ENCODE results near the gene PDE5A.
A peak's percentile ranks its signal among the peaks of the same experiment; 100 is the strongest.

Gene PDE5A

DNA sequence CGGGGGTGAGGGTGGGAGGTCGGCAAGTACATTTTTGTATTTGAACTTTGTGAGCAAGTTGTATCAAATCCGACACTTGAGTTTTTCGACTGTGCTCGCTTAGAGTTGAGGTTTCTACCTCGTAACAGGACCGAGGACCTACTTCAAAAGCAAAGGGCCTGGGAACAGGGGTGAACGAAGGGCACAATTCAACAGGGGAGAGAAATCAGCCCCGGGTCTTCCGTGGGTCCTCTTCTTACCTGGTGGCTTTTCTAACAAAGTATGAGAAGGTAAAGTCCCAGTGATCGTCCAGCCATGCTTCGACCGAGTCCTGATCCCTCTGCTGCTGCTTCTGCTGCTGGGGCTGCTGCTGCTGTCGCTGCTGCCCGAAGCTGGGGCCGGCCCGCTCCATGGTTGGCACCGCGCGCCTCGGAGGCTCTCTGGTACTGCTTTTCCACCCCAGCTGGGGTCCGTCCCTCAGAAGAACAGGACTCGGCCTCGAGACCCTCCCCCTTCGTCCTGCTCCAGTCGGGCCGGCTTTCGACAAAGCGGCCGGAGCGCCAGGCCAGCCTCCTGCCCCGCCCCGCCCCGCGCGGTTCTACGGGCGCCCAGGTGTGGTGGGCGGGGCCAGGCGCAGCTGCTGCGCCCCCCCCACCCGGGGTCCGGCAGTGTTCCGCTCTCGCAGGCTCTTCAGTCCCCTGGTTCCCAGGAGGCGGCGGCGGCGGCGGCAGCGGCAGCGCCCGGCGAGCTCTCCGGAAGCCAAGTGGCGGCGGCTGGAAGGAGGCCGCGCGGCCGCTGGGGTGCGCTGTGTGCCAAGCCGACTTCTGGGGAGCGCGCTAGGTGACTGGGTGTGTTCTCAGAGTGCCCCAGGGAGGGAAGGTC, at the start of gene PDE5A:
Gene PDE5A (minus strand): TSS at position 524 of the 861 bp plus-strand sequence. CDS start 133 bp downstream, at position 391.
- peak within 1 kb of the TSS; percentile 49 for H3K4me3 ChIP-seq (ENCODE audit: insufficient read depth, low read length, poor library complexity, severe bottlenecking)
- H3K9me3 ChIP-seq (ENCODE audit: insufficient read depth, low read length): no peaks in the 10 kb centered on the region
- no peaks in the 10 kb centered on the region for H3K36me3 ChIP-seq (ENCODE audit: low read length)
- H2AFZ ChIP-seq (ENCODE audit: low read depth, low read length, severe bottlenecking): peak within 1 kb of the TSS; percentile 82
- TF ChIP-seq EZH2phosphoT487 (conservative IDR thresholded peaks at IDR 0.05; ENCODE audit: low read length) (no peak), CTCF (IDR thresholded peaks at IDR 0.05; ENCODE audit: insufficient read depth, low read length, poor library complexity, severe bottlenecking) (peak; percentile 38)
- H4K20me1 ChIP-seq (ENCODE audit: low read depth, low read length): no peaks in the 10 kb centered on the region
- no peak within 1 kb of the TSS; the same call in 1 of the 2 replicates for H3K27ac ChIP-seq (ENCODE audit: low read depth, low read length)
- H3K4me2 ChIP-seq (ENCODE audit: low read depth, low read length, poor library complexity, severe bottlenecking): peak within 1 kb of the TSS; percentile 69
- no peaks in the 10 kb centered on the region for H3K27me3 ChIP-seq (ENCODE audit: low read length)
- H3K79me2 ChIP-seq (ENCODE audit: insufficient read depth, low read length): no peaks in the 10 kb centered on the region
- peak within 1 kb of the TSS; percentile 51 for H3K9ac ChIP-seq (ENCODE audit: low read length)
- H3F3A ChIP-seq (ENCODE audit: insufficient read depth): no peaks in the 10 kb centered on the region
- no peaks in the 10 kb centered on the region for H3K9me2 ChIP-seq (replicated peaks; ENCODE audit: insufficient read depth, low read length)

DNA sequence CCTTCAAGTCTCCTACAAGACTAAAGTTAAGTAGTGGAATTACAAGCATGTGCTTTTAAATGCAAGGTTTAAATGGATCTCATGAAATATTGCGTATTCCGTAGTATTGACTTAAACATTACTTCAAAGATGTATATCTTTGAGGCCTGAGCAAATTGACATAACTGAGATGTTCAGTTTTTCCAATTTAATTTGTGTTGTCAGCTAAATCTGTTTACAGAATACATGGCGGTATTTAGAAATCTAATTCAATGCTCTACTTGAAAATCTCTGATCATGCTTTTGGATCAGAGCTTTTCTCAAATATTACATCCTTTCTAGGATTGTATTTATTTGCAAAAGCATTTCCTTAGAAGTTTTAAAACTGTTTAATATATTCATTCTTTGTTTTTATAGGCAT, 47.5 kb upstream of the PDE5A start:
- H3K36me3 ChIP-seq (ENCODE audit: low read length): no peaks in the 10 kb centered on the region
- H3F3A ChIP-seq (ENCODE audit: insufficient read depth): no peaks in the 10 kb centered on the region
- no peak overlapping the region for H3K9ac ChIP-seq (ENCODE audit: low read length)
- no peak overlapping the region for H3K27ac ChIP-seq (ENCODE audit: low read depth, low read length)
- H2AFZ ChIP-seq (ENCODE audit: low read depth, low read length, severe bottlenecking): no peak overlapping the region
- H3K9me2 ChIP-seq (replicated peaks; ENCODE audit: insufficient read depth, low read length): no peaks in the 10 kb centered on the region
- TF ChIP-seq CTCF (IDR thresholded peaks at IDR 0.05; ENCODE audit: insufficient read depth, low read length, poor library complexity, severe bottlenecking) (no peak), EZH2phosphoT487 (conservative IDR thresholded peaks at IDR 0.05; ENCODE audit: low read length) (no peak)
- H3K79me2 ChIP-seq (ENCODE audit: insufficient read depth, low read length): no peaks in the 10 kb centered on the region
- no peaks in the 10 kb centered on the region for H4K20me1 ChIP-seq (ENCODE audit: low read depth, low read length)
- H3K4me2 ChIP-seq (ENCODE audit: low read depth, low read length, poor library complexity, severe bottlenecking): no peak overlapping the region
- H3K4me3 ChIP-seq (ENCODE audit: insufficient read depth, low read length, poor library complexity, severe bottlenecking): no peak overlapping the region
- H3K27me3 ChIP-seq (ENCODE audit: low read length): no peaks in the 10 kb centered on the region
- H3K9me3 ChIP-seq (ENCODE audit: insufficient read depth, low read length): no peaks in the 10 kb centered on the region

DNA sequence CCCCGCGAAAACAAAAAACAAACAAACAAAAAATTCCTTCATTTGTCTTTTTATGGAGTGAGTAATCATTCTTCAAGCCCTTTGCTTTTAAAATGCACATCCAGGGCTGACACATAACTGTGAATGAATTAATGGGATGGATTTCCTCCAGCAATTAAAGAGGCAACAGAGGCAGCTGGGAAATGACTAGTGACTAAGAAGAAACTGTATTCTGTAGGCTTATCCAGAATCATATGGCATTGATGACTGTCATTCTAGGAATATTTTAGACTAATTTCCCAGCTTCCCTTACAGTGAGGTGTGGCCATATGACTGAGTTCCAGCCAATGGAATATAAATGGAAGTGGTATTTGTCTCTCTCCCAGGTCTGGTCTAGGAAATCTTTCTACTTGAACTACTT, 46.8 kb upstream of the PDE5A start:
- no peaks in the 10 kb centered on the region for H3K9me2 ChIP-seq (replicated peaks; ENCODE audit: insufficient read depth, low read length)
- no peak overlapping the region for H3K9ac ChIP-seq (ENCODE audit: low read length)
- no peaks in the 10 kb centered on the region for H3K36me3 ChIP-seq (ENCODE audit: low read length)
- TF ChIP-seq EZH2phosphoT487 (conservative IDR thresholded peaks at IDR 0.05; ENCODE audit: low read length) (no peak), CTCF (IDR thresholded peaks at IDR 0.05; ENCODE audit: insufficient read depth, low read length, poor library complexity, severe bottlenecking) (no peak)
- H3K4me3 ChIP-seq (ENCODE audit: insufficient read depth, low read length, poor library complexity, severe bottlenecking): no peak overlapping the region
- H3K27ac ChIP-seq (ENCODE audit: low read depth, low read length): no peak overlapping the region
- no peaks in the 10 kb centered on the region for H4K20me1 ChIP-seq (ENCODE audit: low read depth, low read length)
- no peak overlapping the region for H2AFZ ChIP-seq (ENCODE audit: low read depth, low read length, severe bottlenecking)
- H3F3A ChIP-seq (ENCODE audit: insufficient read depth): no peaks in the 10 kb centered on the region
- H3K27me3 ChIP-seq (ENCODE audit: low read length): no peaks in the 10 kb centered on the region
- H3K79me2 ChIP-seq (ENCODE audit: insufficient read depth, low read length): no peaks in the 10 kb centered on the region
- H3K4me2 ChIP-seq (ENCODE audit: low read depth, low read length, poor library complexity, severe bottlenecking): no peak overlapping the region
- H3K9me3 ChIP-seq (ENCODE audit: insufficient read depth, low read length): no peaks in the 10 kb centered on the region
